Activated T-cell treated with anti-CD3 and anti-CD28 coated beads, Interleukin-2, amount 50 U/mL, for 1 hour (primary cell): Measurements from ENCODE around the gene IFIT3.
"Not testable (repeated sequence)": the region's sequence is repeated elsewhere in the genome, so short reads cannot be mapped to it uniquely, and the experiment has no call there.

Experiments
- DNase-seq: peaks from one replicate; pipeline ENCODE4 v3.0.0-alpha.2; 2020

The IFIT3 gene

GRCh38 chr10:89338713-89339112 is 10.9 kb downstream of the IFIT3 start:
- no peak for DNase-seq

GRCh38 chr10:89339875-89340274 is 12.1 kb downstream of the IFIT3 start:
- DNase-seq, result no peak

GRCh38 chr10:89341649-89342048 is 13.9 kb downstream of the IFIT3 start:
- no peak for DNase-seq

GRCh38 chr10:89342206-89342958 is 14.6 kb downstream of the IFIT3 start:
- DNase-seq, result no peak

GRCh38 chr10:89343089-89343767 is 15.4 kb downstream of the IFIT3 start:
- DNase-seq, result no peak

GRCh38 chr10:89344156-89344555 is 16.4 kb downstream of the IFIT3 start:
- no peak for DNase-seq

GRCh38 chr10:89345367-89346000 is 17.7 kb downstream of the IFIT3 start:
- DNase-seq, result no peak

- no peak for DNase-seq
Measured at GRCh38 chr10:89346405-89347254, 18.8 kb downstream of the IFIT3 start.

- DNase-seq, result no peak
Measured at GRCh38 chr10:89347701-89348457, 20.1 kb downstream of the IFIT3 start.

GRCh38 chr10:89348481-89348880 is 20.7 kb downstream of the IFIT3 start:
- no peak for DNase-seq

- no peak for DNase-seq
Measured at GRCh38 chr10:89348975-89349374, 21.2 kb downstream of the IFIT3 start.

GRCh38 chr10:89350631-89351315 is 23.0 kb downstream of the IFIT3 start:
- not testable (repeated sequence) for DNase-seq

GRCh38 chr10:89351412-89351779 is 23.6 kb downstream of the IFIT3 start:
- no peak for DNase-seq

- no peak for DNase-seq
Measured at GRCh38 chr10:89351780-89352597, 24.2 kb downstream of the IFIT3 start.

- no peak for DNase-seq
Measured at GRCh38 chr10:89352802-89353201, 25.0 kb downstream of the IFIT3 start.

- no peak for DNase-seq
Measured at GRCh38 chr10:89355394-89355931, 27.7 kb downstream of the IFIT3 start.

GRCh38 chr10:89357096-89357495 is 29.3 kb downstream of the IFIT3 start:
- no peak for DNase-seq

GRCh38 chr10:89357975-89358374 is 30.2 kb downstream of the IFIT3 start:
- no peak for DNase-seq

GRCh38 chr10:89360157-89360556 is 32.4 kb downstream of the IFIT3 start:
- DNase-seq, result no peak

- DNase-seq, result no peak
Measured at GRCh38 chr10:89362929-89363328, 35.1 kb downstream of the IFIT3 start.
